ENCODE measurements around the gene TMEM41B. TPM values are rescaled to one million over a fixed set of nuclear protein-coding genes. Genes with fewer than 3 reads are reported as not detected.

The TMEM41B gene
- total RNA-seq, 4 donors from 2014 or later: 26.0 to 31.2 (median 28.9) TPM

DNA sequence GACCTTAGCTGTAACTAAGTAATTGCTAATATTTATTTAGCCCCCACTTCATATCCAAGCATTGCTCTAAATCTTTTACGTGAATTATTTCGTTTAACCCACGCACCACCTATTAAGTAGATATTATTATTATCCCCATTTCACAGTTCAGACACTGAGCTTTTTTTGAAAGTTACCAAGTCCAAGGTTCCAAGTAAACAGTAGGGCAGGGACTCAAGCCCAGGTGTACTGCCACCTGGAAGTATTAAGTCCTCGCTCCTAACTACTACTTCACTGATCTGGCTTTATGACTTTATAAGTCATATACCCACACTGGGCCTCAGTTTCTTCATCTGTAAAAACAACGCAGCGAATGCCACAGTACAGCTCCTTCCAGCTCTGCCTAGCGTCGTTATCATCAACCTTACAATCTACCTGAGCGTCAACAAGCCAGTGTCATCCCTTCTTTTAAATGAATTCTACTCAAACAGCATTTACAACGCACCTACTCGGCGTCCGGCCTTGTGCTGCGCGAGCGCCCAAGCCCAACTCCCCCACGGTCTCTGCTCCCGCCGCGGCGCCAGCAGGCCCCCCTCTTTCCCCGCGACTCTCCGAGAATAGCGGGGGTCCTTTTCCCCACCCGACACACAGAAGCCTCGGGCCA, 624 bp downstream of the TMEM41B start:
- Histone ChIP-seq H3K36me3 (no peaks in the 10 kb centered on the region), H3K27me3 (peaks cover 0 to 6% of the 10 kb centered on the region in 2 donors), H3K4me3 (peak overlapping the region; percentile 70 to 95 (median 87)), H3K27ac (peak overlapping the region; percentile 57 to 89 (median 82)), H3K4me1 (peaks cover 0 to 24% (median 0%) of the 10 kb centered on the region in 4 donors), H3K9me3 (no peaks in the 10 kb centered on the region)
- no peak for DNase-seq (ENCODE audit: low spot score in 2 of 2)
- TF ChIP-seq EP300 (IDR thresholded peaks at IDR 0.05): no peak
- WGBS, 2 donors: 1% methylated on average over 27 of the region's 27 CpGs

DNA sequence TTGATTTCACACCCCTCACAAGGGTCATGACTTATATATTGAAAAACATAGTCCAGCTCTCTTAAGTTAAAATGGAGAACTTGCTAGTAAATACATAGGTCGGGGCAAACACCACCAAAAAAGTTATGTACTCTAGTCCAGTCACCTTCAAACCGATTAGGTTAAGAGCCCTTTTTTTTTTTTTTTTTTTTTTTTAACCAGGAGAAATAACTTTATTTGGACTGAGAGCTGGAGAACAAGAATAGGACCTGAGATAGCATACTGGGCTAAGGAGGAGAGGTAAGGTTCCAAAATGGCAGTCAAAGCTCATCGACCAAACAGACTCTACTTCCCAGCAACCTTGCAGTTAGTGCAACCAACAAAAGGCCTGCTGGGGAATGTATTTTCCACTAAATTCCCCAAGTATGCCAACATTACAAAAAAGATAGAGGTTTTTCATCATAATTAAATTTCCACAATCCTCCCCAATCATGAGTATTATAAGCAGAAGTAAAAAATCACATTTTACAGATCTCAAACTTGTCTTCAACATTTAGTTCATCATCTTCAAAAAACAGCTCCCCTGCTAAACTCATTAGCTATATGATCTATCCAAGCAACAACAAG, 3.8 kb downstream of the TMEM41B start:
- peaks cover 0 to 24% (median 0%) of the 10 kb centered on the region in 4 donors for H3K4me1 ChIP-seq
- no peak for DNase-seq (ENCODE audit: low spot score in 2 of 2)
- no peaks in the 10 kb centered on the region for H3K27me3 ChIP-seq
- WGBS, 2 donors: 90 to 96% methylated on average over 3 of the region's 3 CpGs
- H3K4me3 ChIP-seq: no peak overlapping the region
- H3K9me3 ChIP-seq: no peaks in the 10 kb centered on the region
- H3K27ac ChIP-seq: no peak overlapping the region
- no peaks in the 10 kb centered on the region for H3K36me3 ChIP-seq
- TF ChIP-seq POLR2A (IDR thresholded peaks at IDR 0.05): no peak
- TF ChIP-seq, protein P1, sequence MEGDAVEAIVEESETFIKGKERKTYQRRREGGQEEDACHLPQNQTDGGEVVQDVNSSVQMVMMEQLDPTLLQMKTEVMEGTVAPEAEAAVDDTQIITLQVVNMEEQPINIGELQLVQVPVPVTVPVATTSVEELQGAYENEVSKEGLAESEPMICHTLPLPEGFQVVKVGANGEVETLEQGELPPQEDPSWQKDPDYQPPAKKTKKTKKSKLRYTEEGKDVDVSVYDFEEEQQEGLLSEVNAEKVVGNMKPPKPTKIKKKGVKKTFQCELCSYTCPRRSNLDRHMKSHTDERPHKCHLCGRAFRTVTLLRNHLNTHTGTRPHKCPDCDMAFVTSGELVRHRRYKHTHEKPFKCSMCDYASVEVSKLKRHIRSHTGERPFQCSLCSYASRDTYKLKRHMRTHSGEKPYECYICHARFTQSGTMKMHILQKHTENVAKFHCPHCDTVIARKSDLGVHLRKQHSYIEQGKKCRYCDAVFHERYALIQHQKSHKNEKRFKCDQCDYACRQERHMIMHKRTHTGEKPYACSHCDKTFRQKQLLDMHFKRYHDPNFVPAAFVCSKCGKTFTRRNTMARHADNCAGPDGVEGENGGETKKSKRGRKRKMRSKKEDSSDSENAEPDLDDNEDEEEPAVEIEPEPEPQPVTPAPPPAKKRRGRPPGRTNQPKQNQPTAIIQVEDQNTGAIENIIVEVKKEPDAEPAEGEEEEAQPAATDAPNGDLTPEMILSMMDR (IDR thresholded peaks at IDR 0.05): no peak
- no peak for TF ChIP-seq EP300 (IDR thresholded peaks at IDR 0.05)

DNA sequence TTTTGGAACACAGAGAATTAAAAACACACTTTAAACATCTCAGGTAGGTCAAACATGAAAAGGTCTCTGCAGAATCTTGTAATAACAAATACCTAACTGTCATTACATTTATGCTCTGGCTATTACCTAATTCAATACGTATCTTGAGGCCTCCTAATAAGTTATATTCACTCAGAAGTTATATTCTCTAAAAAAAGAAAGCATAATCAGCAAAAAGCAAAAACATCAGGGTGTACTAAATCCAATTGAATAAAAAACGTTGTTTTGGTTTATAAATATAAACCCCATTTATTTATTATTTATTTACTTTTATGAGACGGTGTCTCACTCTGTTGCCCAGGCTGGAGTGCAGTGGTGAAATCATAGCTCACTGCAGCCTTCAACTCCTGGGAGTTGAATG, 10.2 kb downstream of the TMEM41B start:
- 82 to 85% methylated on average over 3 of the region's 3 CpGs for WGBS, 2 donors
- TF ChIP-seq EP300 (IDR thresholded peaks at IDR 0.05): no peak
- TF ChIP-seq, protein P1 (IDR thresholded peaks at IDR 0.05): no peak
- TF ChIP-seq POLR2A (IDR thresholded peaks at IDR 0.05): no peak
- no peaks in the 10 kb centered on the region for H3K27me3 ChIP-seq

DNA sequence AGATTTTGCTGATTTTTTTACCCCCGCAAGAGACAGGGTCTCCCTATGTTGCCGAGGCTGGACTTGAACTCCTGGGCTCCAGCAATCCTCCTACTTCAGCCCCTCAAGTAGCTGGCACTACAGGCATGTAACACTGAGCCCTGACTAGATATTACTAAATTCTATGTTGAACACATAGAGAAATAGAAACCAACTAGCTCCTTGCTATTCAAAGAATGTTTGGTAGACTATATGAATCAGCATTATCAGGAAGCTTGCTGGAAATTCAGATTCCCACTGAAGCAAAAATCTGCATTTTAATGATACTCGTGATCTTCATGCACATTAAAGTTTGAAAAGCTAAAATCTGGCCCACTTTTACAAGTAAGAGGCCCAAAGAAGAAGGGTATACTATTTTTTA, 11.9 kb downstream of the TMEM41B start:
- Histone ChIP-seq H3K4me1 (no peaks in the 10 kb centered on the region), H3K9me3 (no peaks in the 10 kb centered on the region), H3K4me3 (no peak overlapping the region), H3K27me3 (no peaks in the 10 kb centered on the region), H3K27ac (no peak overlapping the region), H3K36me3 (peaks cover 0 to 19% (median 0%) of the 10 kb centered on the region in 3 donors)
- 87% methylated on average over 3 of the region's 3 CpGs; no CpG with 5 or more reads in 1 of the 2 donors for WGBS, 2 donors
- no peak for DNase-seq (ENCODE audit: low spot score in 2 of 2)
- TF ChIP-seq EP300 (IDR thresholded peaks at IDR 0.05) (no peak), POLR2A (IDR thresholded peaks at IDR 0.05) (no peak)
- TF ChIP-seq, protein P1 (IDR thresholded peaks at IDR 0.05): no peak

More for the DNA sequence above, 10.2 kb downstream of the TMEM41B start:
- Histone ChIP-seq H3K36me3 (peaks cover 0 to 7% (median 0%) of the 10 kb centered on the region in 3 donors), H3K9me3 (no peaks in the 10 kb centered on the region), H3K4me3 (no peak overlapping the region), H3K4me1 (no peaks in the 10 kb centered on the region), H3K27ac (no peak overlapping the region)
- DNase-seq (ENCODE audit: low spot score in 2 of 2): no peak

DNA sequence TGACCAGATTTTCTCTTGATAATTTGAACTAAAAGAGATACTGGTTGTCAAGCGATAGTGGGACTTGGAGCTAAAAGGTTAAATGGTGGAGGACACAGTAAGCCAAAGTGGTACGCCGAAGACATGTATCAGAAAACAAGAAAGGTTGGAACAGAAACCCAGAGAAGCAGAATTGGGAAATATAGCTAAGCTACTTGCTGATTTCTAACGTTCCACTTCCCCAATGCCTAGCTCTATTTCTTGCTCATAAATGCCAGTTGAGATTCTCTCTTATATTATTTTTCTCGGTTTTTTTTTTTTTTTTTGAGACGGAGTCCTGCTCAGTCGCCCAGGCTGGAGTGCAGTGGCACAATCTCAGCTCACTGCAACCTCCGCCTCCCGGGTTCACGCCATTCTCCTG, 12.7 kb downstream of the TMEM41B start:
- no peaks in the 10 kb centered on the region for H3K9me3 ChIP-seq
- no peaks in the 10 kb centered on the region for H3K27me3 ChIP-seq
- 71 to 80% methylated on average over 10 of the region's 10 CpGs for WGBS, 2 donors
- no peak overlapping the region for H3K27ac ChIP-seq
- no peak for TF ChIP-seq EP300 (IDR thresholded peaks at IDR 0.05)
- TF ChIP-seq, protein P1 (IDR thresholded peaks at IDR 0.05): no peak
- no peak for TF ChIP-seq POLR2A (IDR thresholded peaks at IDR 0.05)
- DNase-seq (ENCODE audit: low spot score in 2 of 2): no peak
- no peak overlapping the region for H3K4me3 ChIP-seq
- peaks cover 0 to 26% (median 0%) of the 10 kb centered on the region in 3 donors for H3K36me3 ChIP-seq
- H3K4me1 ChIP-seq: no peaks in the 10 kb centered on the region

Measured in tibial nerve (tissue), 4 donors.